Hepatic stellate cell (primary cell): Measurements from ENCODE around the gene CDH7.

Experiments used
- DNase-seq: peaks from one replicate; pipeline ENCODE4 v3.0.0; 2011; ENCODE audit warnings: low spot score

Gene CDH7

DNA sequence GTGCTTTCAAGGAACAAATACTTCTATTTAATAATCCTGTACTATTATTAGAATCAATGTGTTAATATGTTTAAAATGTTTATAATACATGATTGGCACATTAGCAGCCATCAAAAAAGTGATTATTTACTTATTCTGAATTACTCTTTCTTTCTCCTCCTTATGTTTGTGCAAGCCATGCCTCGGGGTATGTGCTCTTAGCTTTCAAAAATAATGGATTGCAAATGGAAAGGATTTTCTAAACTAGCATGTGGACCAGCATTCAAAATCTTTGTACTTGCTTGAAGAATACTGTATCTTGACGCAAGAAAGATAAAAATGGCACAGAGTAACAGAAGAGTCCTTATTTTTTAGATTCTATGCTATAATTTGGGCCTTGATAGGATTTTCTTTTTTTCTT is 156.5 kb downstream of the CDH7 start:
- DNase-seq = no peak

DNA sequence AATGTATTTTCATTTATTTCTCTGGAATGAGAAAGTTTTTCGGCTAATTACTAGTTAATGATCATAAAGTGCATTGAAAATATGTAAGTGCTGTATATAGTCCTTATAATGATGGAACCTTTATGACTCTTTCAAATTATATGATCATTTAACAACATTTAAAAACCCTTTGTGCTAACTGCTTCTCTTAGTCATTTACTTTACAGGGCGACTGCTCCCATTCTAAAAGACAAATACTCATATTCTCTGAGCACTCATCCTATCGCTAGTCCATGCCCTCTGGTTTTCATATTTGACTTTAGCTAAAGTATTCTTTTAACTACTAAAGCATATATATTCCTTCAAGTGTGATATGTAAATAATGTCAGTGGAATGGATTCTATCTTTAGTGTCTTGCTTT is 168.2 kb downstream of the CDH7 start:
- no peak for DNase-seq

- no peak for DNase-seq
These were observed 168.9 kb downstream of the CDH7 start for GRCh38 chr18:65919663-65920062.

- DNase-seq = no peak
These were observed 171.3 kb downstream of the CDH7 start for GRCh38 chr18:65922103-65922502.

GRCh38 chr18:65924904-65925303 is 174.1 kb downstream of the CDH7 start:
- no peak for DNase-seq

DNA sequence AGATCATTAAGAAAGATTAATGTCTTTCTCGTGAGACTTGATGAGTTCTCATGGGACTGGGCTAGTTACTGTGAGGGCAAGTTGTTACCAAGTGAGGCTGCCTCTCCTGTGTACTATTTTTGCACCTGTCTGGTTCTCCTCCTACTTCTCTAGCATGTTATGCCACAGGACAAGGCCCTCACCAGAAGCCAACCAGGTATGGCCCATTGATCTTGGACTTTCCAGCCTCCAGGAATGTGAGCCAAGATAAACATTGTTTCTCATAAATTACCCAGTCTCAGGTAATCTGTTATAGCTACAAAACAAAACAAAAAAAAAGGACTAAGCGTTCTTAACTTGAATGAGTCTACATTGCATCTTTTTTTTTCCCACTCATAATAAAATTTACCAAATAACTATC is 184.1 kb downstream of the CDH7 start:
- DNase-seq = no peak

- no peak for DNase-seq
These were observed 185.9 kb downstream of the CDH7 start for GRCh38 chr18:65936678-65937077.

DNA sequence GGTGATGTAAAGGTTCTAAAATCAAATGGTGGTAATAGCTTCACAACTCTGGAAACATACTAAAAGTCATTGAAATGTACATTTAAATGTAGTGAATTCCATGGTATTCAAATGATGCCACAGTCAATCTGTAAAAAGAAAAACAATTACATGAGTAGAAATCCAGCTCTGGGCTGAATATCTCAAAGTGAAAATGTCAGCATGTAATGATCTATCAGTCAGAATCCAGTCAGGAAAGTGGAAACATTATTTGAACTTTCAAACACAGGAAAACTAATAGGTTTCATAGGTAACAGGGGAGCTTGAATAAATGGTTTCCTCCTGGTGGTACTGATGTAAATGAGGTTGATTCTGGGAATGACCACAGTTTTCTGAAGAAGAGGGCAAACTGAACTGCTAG is 186.4 kb downstream of the CDH7 start:
- no peak for DNase-seq

GRCh38 chr18:65938592-65939372 is 188.0 kb downstream of the CDH7 start:
- no peak for DNase-seq
